ENCODE results near the gene PGAM1.
"Not testable (repeated sequence)": the region's sequence is repeated elsewhere in the genome, so short reads cannot be mapped to it uniquely, and the experiment has no call there.

Gene PGAM1

GRCh38 chr10:97425964-97426775 lies at the start of gene PGAM1:
Gene PGAM1 (plus strand): TSS chr10:97426191. CDS start chr10:97426308, 117 bp downstream.
- DNase-seq (ENCODE audit: low read depth) = peak; percentile 82

GRCh38 chr10:97376413-97376812 lies 49.6 kb upstream of the PGAM1 start:
- DNase-seq (ENCODE audit: low read depth) = no peak

- DNase-seq (ENCODE audit: low read depth) = no peak
Observed at GRCh38 chr10:97378933-97379921, 46.8 kb upstream of the PGAM1 start.

GRCh38 chr10:97380516-97380915 lies 45.5 kb upstream of the PGAM1 start:
- DNase-seq (ENCODE audit: low read depth) = no peak

- no peak for DNase-seq (ENCODE audit: low read depth)
Observed at GRCh38 chr10:97381626-97382025, 44.4 kb upstream of the PGAM1 start.

GRCh38 chr10:97383159-97383558 lies 42.8 kb upstream of the PGAM1 start:
- no peak for DNase-seq (ENCODE audit: low read depth)

- no peak for DNase-seq (ENCODE audit: low read depth)
Observed at GRCh38 chr10:97384156-97384555, 41.8 kb upstream of the PGAM1 start.

GRCh38 chr10:97384641-97385040 lies 41.4 kb upstream of the PGAM1 start:
- no peak for DNase-seq (ENCODE audit: low read depth)

- DNase-seq (ENCODE audit: low read depth) = no peak
Observed at GRCh38 chr10:97385565-97385964, 40.4 kb upstream of the PGAM1 start.

GRCh38 chr10:97388152-97388551 lies 37.8 kb upstream of the PGAM1 start:
- no peak for DNase-seq (ENCODE audit: low read depth)

- DNase-seq (ENCODE audit: low read depth) = no peak
Observed at GRCh38 chr10:97390091-97390490, 35.9 kb upstream of the PGAM1 start.

GRCh38 chr10:97393034-97393573 lies 32.9 kb upstream of the PGAM1 start:
- no peak for DNase-seq (ENCODE audit: low read depth)

GRCh38 chr10:97396056-97396455 lies 29.9 kb upstream of the PGAM1 start:
- no peak for DNase-seq (ENCODE audit: low read depth)

GRCh38 chr10:97399843-97400545 lies 26.0 kb upstream of the PGAM1 start:
- peak; percentile 53 for DNase-seq (ENCODE audit: low read depth)

GRCh38 chr10:97400665-97401454 lies 25.1 kb upstream of the PGAM1 start, which contains the start of gene RRP12:
Gene RRP12 (minus strand): TSS chr10:97401340. CDS start chr10:97401231, 109 bp downstream.
- DNase-seq (ENCODE audit: low read depth) = peak; percentile 93

- DNase-seq (ENCODE audit: low read depth) = no peak
Observed at GRCh38 chr10:97401455-97401919, 24.5 kb upstream of the PGAM1 start.

- no peak for DNase-seq (ENCODE audit: low read depth)
Observed at GRCh38 chr10:97404044-97404443, 21.9 kb upstream of the PGAM1 start.

- no peak for DNase-seq (ENCODE audit: low read depth)
Observed at GRCh38 chr10:97406064-97406463, 19.9 kb upstream of the PGAM1 start.

GRCh38 chr10:97406483-97406882 lies 19.5 kb upstream of the PGAM1 start:
- DNase-seq (ENCODE audit: low read depth) = not testable (repeated sequence)

- DNase-seq (ENCODE audit: low read depth) = peak; percentile 73
Observed at GRCh38 chr10:97407211-97407951, 18.6 kb upstream of the PGAM1 start.
